ENCODE results near the gene CAV1.
A peak's percentile ranks its signal among the peaks of the same experiment; 100 is the strongest.

CAV1 gene

GRCh38 chr7:116560021-116560970, 35.5 kb downstream of the CAV1 start:
- DNase-seq: peak; percentile 69

- no peak for DNase-seq
These were observed 37.1 kb downstream of the CAV1 start for GRCh38 chr7:116561697-116562483.

- no peak for DNase-seq
These were observed 37.8 kb downstream of the CAV1 start for GRCh38 chr7:116562529-116563121.

- DNase-seq: no peak
These were observed 41.1 kb downstream of the CAV1 start for GRCh38 chr7:116565981-116566380.

- no peak for DNase-seq
These were observed 41.8 kb downstream of the CAV1 start for GRCh38 chr7:116566666-116567065.

GRCh38 chr7:116569737-116570136, 44.9 kb downstream of the CAV1 start:
- no peak for DNase-seq

GRCh38 chr7:116570306-116570705, 45.5 kb downstream of the CAV1 start:
- no peak for DNase-seq

- no peak for DNase-seq
These were observed 46.2 kb downstream of the CAV1 start for GRCh38 chr7:116571037-116571436.

- no peak for DNase-seq
These were observed 46.7 kb downstream of the CAV1 start for GRCh38 chr7:116571552-116571951.

GRCh38 chr7:116572036-116572435, 47.2 kb downstream of the CAV1 start:
- no peak for DNase-seq

- DNase-seq: no peak
These were observed 48.7 kb downstream of the CAV1 start for GRCh38 chr7:116573541-116573940.

GRCh38 chr7:116574025-116574822, 49.4 kb downstream of the CAV1 start:
- no peak for DNase-seq

- no peak for DNase-seq
These were observed 51.0 kb downstream of the CAV1 start for GRCh38 chr7:116575853-116576252.

- no peak for DNase-seq
These were observed 51.8 kb downstream of the CAV1 start for GRCh38 chr7:116576350-116577319.

- DNase-seq: no peak
These were observed 52.6 kb downstream of the CAV1 start for GRCh38 chr7:116577320-116577871.

- no peak for DNase-seq
These were observed 53.7 kb downstream of the CAV1 start for GRCh38 chr7:116578526-116578925.

GRCh38 chr7:116579322-116579721, 54.5 kb downstream of the CAV1 start:
- DNase-seq: no peak

- no peak for DNase-seq
These were observed 55.0 kb downstream of the CAV1 start for GRCh38 chr7:116579835-116580234.

GRCh38 chr7:116582164-116582732, 57.4 kb downstream of the CAV1 start:
- no peak for DNase-seq

GRCh38 chr7:116582806-116583444, 58.1 kb downstream of the CAV1 start:
- no peak for DNase-seq

Data from NCI-H1105 treated with DMSO at 0.1 percent for 48 hours (cell line).